GM19025 (cell line): ENCODE data around the gene DHX16.

ENCODE experiments used
- ATAC-seq: cut with Tn5 transposase; IDR thresholded peaks from one replicate; pipeline ENCODE4 v1.9.1; 2021; ENCODE audit warnings: mild to moderate bottlenecking, low read depth, moderate library complexity; ENCODE audit not compliant: unreplicated experiment

Gene DHX16

GRCh38 chr6:30611856-30612194 lies 61.0 kb downstream of the DHX16 start:
- no peak for ATAC-seq

GRCh38 chr6:30611150-30611855 lies 61.5 kb downstream of the DHX16 start:
- no peak for ATAC-seq

GRCh38 chr6:30610065-30610464 lies 62.7 kb downstream of the DHX16 start:
- ATAC-seq = no peak

GRCh38 chr6:30603961-30604360 lies 68.8 kb downstream of the DHX16 start:
- ATAC-seq = no peak
